Activated CD4-positive, alpha-beta T cell treated with anti-CD3 and anti-CD28 coated beads, Interleukin-2, Interleukin-6, amounts not matched to agents 100 ng/mL and 50 ng/mL, durations not matched to agents 16 hours and 8 hours (primary cell): ENCODE data around the gene MYOD1.

Experiments used
- DNase-seq: peaks from one replicate; pipeline ENCODE4 v3.0.0-alpha.2; 2020

Gene MYOD1

DNA sequence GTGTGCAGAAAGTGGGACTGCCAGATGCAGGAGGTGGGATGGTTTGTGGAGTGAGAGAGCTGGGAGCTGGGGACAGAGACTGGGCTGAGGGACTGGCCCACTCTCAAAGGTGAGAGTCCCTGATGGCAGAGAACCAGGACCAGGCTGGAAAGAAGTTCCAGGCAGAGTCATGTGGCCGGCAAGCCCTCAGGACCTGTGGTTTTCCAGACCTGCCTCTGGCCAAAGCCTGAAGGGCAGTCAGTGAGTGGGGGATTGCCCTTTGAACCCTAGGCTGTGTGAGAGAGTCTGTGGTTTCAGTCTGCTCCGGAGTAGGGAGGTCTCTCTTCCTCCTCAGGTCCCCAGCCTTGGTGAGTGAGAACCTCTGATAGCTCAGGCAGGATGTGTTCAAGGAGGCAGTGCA, 32.2 kb downstream of the MYOD1 start:
- no peak for DNase-seq

GRCh38 chr11:17752144-17752543, 32.8 kb downstream of the MYOD1 start:
- DNase-seq, result no peak

GRCh38 chr11:17753153-17753552, 33.8 kb downstream of the MYOD1 start:
- DNase-seq, result no peak

GRCh38 chr11:17753641-17754040, 34.3 kb downstream of the MYOD1 start:
- no peak for DNase-seq

DNA sequence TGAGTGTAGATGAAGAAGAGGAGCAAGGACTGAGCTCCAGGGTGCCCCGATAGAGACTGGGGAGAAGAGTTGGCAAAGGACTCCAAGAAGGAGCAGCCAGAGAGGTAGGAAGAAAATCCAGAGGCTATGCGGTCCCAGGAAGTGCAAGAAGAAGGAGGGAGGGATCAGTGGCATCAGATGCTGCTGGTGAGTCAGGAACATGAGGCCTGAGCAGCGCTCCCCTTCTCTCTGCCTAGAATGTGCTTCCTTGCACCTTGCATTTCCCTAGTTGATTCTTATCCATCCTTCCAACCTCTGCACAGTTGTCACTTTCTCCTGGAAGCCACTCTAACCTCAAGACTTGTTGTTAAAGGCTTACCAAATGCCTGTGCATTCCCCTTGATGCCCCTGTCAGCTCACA, 36.5 kb downstream of the MYOD1 start:
- no peak for DNase-seq

DNA sequence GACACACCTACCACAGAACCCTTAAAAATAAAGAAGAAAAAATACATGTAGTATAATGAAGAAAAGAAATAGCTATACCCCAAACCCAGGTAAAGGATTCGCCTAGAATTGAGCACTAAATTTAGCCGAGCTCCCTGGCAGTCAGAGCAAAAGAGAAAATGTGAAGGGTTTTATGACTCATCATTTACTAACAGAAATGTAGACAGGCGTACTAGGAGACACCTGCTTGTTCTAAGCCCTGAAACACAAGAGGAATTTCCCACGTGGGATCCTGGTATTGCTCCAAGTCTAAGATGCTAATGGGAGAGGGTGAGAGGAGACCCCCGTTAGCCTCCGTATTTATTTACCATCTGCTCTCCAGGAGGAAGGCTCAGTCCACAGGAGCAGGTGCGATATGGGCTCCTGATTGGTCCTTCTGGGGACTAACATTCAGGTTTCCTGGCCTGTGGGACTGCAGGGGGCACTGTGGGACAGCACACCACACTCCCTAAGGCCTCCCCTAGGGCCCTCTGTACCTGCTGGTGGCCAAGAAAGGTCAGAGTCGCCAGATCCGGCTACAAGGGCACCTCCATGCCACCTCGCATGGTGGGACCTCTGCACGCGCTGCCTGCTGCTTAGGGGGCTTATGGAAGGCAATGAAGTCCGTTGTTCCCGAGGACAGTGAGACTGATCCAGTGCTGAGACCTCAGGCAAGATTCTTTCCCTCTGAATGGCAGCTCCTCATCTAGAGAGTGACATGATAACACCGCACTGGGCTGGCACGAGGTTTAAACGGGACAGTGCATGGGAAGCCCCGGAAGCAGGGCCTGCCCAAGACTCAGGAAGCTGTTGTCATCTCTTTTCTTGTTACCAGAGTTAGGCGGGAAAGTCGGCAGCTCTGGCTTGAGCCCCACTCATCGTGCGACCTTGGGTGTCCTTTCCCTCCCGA, 41.0 kb downstream of the MYOD1 start:
- peak; percentile 50 for DNase-seq

- DNase-seq, result no peak
These were observed 43.1 kb downstream of the MYOD1 start for GRCh38 chr11:17762309-17762974.

DNA sequence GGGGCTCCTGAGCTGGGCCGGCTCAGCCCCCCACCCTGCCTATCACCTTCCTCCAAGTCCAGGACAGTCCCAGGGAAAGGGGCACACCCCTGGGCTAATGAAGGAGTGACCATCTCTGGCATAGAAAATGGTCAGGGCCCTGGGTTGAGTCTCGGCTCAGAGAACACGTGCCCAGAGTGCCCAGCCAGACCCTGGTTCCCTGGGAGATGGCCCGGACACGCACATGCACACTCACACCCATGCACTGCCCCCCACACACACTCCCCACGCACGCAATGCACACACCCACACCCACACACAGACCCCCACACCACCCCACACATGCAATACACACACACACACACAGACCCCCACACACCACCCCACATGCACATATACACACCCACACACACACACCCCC, 43.9 kb downstream of the MYOD1 start:
- no peak for DNase-seq

DNA sequence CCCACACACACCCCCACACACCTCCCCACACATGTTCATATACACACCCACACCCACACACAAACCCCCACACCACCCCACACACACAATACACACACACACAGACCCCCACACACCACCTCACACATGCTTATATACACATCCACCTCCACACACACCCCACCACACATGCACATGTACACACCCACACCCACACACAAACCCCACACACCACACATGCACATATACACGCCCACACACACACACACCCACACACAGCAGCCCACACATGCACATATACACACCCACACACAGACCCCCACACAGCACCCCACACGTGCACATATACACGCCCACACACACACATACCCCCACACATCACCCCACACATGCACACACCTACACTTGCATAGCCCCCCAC, 44.3 kb downstream of the MYOD1 start:
- no peak for DNase-seq

DNA sequence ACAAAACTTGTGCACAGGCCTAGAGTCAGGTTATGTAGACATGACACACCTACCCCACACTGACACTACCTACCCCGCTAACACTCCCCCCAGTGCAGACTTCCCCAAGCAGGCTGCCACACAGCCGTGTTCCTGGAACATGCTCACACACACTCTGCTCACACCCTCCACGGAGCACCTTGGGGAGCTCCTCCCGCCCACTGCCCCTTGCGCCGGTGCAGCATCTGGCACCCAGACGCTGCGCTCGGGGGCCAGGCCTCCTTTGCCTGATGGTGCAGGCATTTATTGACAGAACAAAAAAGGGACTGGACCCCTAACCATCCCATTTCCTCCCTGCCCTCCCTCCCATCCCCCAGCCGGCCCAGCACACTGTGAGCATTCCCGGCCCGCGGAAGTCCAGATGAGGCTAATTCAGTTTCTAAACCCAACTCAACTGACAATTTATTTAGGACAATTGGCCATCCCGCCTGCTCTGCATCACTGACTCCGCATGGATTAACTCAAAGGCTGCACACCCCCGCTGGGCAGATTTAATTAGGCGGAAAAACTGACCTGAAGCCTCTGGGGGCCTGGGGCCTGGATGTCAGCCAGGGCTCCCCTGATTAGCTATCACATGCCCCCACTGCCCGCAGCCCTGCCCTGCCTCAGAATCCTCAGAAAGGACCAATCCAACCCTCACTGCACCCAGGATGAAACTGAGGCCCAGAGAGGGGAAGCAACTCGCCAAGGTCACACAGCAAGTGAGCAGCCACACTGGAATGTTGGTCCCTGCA, 45.3 kb downstream of the MYOD1 start:
- no peak for DNase-seq

DNA sequence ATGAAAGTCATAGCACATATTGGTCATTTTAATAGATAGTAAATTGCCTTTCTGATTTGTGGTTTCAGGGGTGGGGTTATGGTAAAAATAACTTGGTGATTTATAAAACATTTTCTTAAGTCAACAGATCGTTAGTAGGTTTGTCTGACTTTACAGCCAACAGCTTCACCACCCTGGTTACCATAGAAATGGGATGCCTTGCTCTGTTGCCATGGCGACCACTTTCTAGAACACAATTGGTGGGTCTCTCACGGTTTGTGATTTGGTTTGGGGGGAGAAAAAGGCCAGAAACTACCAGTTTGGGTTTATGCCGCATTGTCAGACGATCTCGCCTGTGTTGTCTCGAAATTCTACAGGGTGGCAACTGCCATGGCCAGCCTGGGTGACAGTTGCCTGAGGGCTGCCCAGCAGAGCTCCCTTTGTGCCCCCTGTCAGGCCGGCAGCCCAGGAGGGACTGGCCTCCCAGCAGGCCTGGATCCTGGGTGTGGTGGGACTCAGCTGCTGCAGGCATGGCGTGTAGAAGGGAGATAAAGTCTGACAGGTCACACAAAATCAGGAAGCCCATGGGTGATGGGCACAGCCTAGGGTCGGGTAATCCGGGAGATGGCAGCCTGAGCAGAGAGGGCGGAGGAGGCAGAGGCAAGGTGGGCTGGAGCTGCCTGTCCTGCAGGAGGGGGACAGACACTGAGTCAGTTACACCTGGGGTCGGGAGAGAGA, 46.1 kb downstream of the MYOD1 start:
- DNase-seq, result no peak

GRCh38 chr11:17766073-17766359, 46.6 kb downstream of the MYOD1 start:
- DNase-seq, result no peak

DNA sequence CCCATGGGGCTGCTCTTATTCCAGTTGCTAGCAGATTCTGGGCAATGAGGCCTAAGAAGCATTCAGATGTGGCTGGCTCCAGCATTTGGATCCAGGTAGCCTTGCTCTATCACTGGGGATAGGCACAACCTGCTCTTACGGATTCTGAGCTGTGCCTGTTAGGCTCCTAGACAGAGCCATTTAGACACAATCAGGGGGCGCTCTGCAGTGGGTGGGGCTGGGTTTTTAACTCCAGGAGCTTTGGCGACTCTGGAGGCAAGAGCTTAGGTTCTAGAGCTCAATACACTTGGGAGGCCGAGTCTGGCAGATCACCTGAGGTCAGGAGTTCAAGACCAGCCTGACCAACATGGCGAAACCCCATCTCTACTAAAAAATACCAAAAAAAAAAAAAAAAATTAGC, 47.2 kb downstream of the MYOD1 start:
- DNase-seq, result no peak

DNA sequence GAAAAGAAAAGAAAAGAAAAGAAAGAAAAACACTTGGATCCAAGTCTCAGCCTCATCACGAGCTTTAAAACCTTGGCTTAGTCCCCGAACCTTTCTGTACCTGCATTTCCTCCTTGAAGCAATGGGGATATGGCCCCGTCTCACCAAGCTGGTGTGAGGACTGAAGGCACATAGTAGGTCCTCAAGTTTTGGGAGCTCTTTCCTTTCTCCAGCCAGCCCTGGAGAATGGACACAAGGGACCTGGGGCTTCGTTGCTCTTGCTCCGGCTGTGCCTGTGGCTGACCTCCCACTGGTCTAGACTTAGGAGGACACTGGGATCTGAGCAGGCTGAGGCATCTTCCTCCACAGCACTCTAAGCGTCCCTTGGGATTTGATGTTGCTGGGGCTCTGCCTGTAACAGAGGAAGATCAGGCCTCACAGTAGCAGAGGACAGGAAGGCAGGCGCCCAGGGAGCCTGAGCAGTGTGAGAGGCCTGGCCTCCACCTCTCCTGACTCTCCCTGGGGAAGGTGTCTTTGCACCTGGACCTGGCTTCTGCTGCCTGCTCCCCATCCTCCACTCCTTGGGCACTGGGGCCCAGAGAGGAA, 48.0 kb downstream of the MYOD1 start:
- no peak for DNase-seq

DNA sequence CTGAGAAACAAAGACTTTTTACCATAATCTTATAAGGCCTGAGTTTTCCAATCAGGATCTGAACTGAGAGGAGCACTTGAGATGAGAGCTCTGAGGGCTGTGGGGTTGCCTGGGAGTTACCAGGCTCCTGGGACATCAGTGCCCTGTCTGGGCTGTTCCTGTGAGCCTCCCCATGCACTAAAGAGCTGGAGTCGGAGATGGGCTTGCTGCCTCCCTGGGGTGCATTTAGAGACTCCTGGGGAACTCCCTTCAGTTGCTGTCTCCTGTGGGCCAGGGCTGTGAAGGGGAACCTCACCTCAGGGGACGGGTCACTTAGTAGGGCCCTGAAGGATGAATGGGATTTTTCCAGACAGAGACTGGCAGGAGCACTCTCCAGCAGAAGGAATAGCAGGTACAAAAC, 48.5 kb downstream of the MYOD1 start:
- no peak for DNase-seq

DNA sequence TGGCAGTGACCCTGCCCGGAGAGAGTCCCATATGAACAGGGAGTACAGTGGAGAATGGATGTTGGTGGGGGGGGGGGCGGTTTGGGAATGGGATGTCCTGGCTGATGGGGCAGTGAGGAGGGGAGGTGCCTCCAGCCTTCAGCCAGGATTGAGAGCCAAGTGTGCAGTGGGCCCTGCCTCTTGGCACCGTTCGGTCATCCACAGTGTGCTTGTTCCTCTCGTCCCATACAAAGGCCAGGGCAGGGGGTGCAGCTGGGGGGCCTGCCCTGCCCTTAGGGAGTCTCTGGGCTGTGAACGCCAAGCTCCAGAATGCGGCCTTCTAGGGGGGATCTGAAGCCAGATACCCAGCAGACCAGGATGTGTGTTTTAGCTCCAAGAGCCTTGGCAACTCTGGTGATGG, 49.2 kb downstream of the MYOD1 start:
- DNase-seq, result no peak

DNA sequence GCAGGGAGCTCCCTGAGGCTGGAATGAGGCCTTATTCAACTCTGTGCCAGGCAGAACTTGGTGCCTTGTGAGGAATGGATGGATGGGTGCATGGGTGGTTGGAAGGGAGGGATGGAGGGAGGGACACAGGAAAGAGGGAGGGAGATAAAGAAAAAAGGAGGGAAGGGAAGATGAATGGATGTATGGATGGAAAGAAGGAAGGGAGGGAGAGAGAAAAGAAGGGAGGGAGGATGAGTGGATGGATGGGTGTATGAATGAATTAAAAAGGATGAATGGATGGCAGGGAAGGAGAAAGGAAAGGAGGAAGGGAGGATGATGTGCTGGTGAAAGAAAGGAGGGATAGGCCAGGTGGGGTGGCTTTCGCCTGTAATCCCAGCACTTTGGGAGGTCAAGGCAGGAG, 49.8 kb downstream of the MYOD1 start:
- DNase-seq, result no peak

DNA sequence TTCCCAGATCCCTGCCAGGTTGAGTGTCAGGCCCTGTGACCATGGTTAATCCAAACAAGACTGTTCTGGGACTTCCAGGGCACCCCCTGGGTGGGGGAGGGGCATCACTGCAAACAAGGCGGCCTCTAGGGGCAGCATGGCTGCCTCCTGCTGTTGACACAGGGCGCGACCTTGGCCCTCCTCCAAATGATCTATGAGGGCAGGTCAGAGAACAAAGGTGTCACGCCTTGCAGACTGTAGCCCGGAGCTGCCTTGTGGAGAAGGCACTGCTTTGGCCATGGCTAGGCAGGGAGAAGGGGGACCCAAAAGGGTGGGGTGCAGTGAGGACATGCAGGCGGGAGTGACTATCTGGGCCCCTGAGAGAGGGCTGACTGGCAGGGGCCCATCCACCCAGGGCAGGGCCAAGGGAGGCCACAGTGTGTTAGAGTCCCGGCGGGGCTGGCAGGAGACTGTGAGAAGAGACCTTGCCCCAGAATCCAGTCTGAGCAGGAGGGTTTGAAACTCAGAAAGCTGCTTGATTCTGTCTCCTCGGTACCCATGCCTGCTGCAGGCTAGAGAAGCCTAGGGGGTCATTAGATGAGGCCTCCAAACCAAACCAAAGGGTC, 50.8 kb downstream of the MYOD1 start:
- DNase-seq, result peak; percentile 18

GRCh38 chr11:17770917-17771316, 51.5 kb downstream of the MYOD1 start:
- no peak for DNase-seq

- DNase-seq, result no peak
These were observed 52.0 kb downstream of the MYOD1 start for GRCh38 chr11:17771415-17771814.
